SU-DHL-6 (cell line): Measurements from ENCODE around the gene CYYR1.

Experiments used
- H2AFZ ChIP-seq: fragments of 200-600 bp; sonication (generic); 2 replicates; pipeline ENCODE4 v1.6.1; 2014; ENCODE audit warnings: low read depth, mild to moderate bottlenecking, moderate library complexity, mixed read lengths, antibody characterized with exemption, low read length; ENCODE audit not compliant: severe bottlenecking
- H3F3A ChIP-seq: fragments of 200-600 bp; shearing (Covaris generic); 2 replicates; pipeline ENCODE4 v1.6.0; 2016; ENCODE audit warnings: antibody characterized with exemption, mild to moderate bottlenecking; ENCODE audit not compliant: insufficient read depth
- H3K27ac ChIP-seq: fragments of 200-600 bp; sonication (generic); 2 replicates; pipeline ENCODE4 v1.5.1; 2016; ENCODE audit warnings: low read depth, mild to moderate bottlenecking, low read length, moderate library complexity, mixed read lengths
- H3K27me3 ChIP-seq: fragments of 200-600 bp; sonication (generic), shearing (Covaris generic); 2 replicates; pipeline ENCODE4 v1.6.0; 2014; ENCODE audit warnings: mild to moderate bottlenecking, low read length
- H3K36me3 ChIP-seq: fragments of 200-600 bp; sonication (generic); 2 replicates; pipeline ENCODE4 v1.6.1; 2014; ENCODE audit warnings: mild to moderate bottlenecking, low read length, mixed read lengths
- H3K4me2 ChIP-seq: fragments of 300-600, 200-600 bp; shearing (Covaris generic), sonication (generic); 2 replicates; pipeline ENCODE4 v1.6.0; 2014; ENCODE audit warnings: low read length, low read depth, mild to moderate bottlenecking; ENCODE audit not compliant: poor library complexity, severe bottlenecking
- H3K4me3 ChIP-seq: fragments of 200-600 bp; sonication (generic); 2 replicates; pipeline ENCODE4 v1.5.1; 2014; ENCODE audit warnings: antibody characterized with exemption, low read length, mild to moderate bottlenecking, mixed read lengths; ENCODE audit not compliant: insufficient read depth, poor library complexity, severe bottlenecking
- H3K79me2 ChIP-seq: fragments of 200-600 bp; sonication (generic); 2 replicates; pipeline ENCODE4 v1.6.1; 2014; ENCODE audit warnings: mild to moderate bottlenecking, low read length, moderate library complexity; ENCODE audit not compliant: insufficient read depth
- H3K9ac ChIP-seq: fragments of 200-600 bp; sonication (generic); 2 replicates; pipeline ENCODE4 v1.7.0; 2014; ENCODE audit warnings: mild to moderate bottlenecking, low read length
- H3K9me2 ChIP-seq: fragments of 200-600 bp; sonication (generic); replicated peaks from 2 replicates; pipeline ENCODE4 v1.6.1; 2014; ENCODE audit warnings: low read length; ENCODE audit not compliant: insufficient read depth
- H3K9me3 ChIP-seq: fragments of 200-600 bp; sonication (generic); 2 replicates; pipeline ENCODE4 v1.6.1; 2014; ENCODE audit warnings: low read length, mixed read lengths; ENCODE audit not compliant: insufficient read depth
- H4K20me1 ChIP-seq: fragments of 200-600 bp; sonication (generic); 2 replicates; pipeline ENCODE4 v1.6.1; 2014; ENCODE audit warnings: low read depth, mild to moderate bottlenecking, antibody characterized with exemption, low read length, moderate library complexity, mixed read lengths
- CTCF ChIP-seq: fragments of 200-600 bp; sonication (generic); IDR thresholded peaks from one replicate; pipeline ENCODE4 v1.5.1; 2017; ENCODE audit warnings: antibody characterized with exemption, mild to moderate bottlenecking, low read length, moderate library complexity; ENCODE audit not compliant: insufficient read depth, poor library complexity, severe bottlenecking
- EZH2phosphoT487 ChIP-seq: fragments of 200-600 bp; sonication (generic), shearing (Covaris generic); conservative IDR thresholded peaks from 2 replicates; pipeline ENCODE4 v1.6.1; 2018; ENCODE audit warnings: mild to moderate bottlenecking, antibody characterized with exemption, low read length, moderate library complexity, mixed read lengths

CYYR1 gene

GRCh38 chr21:26490771-26491170 lies 82.3 kb downstream of the CYYR1 start:
- no peaks in the 10 kb centered on the region for H4K20me1 ChIP-seq
- no peak overlapping the region for H3K27ac ChIP-seq
- TF ChIP-seq CTCF (no peak), EZH2phosphoT487 (no peak)
- H2AFZ ChIP-seq, result no peak overlapping the region
- H3K9ac ChIP-seq, result no peak overlapping the region
- no peak overlapping the region for H3K4me3 ChIP-seq
- H3K4me2 ChIP-seq, result no peak overlapping the region
- no peaks in the 10 kb centered on the region for H3F3A ChIP-seq
- no peaks in the 10 kb centered on the region for H3K9me2 ChIP-seq
- H3K27me3 ChIP-seq, result no peaks in the 10 kb centered on the region
- H3K9me3 ChIP-seq, result no peaks in the 10 kb centered on the region
- H3K36me3 ChIP-seq, result no peaks in the 10 kb centered on the region
- H3K79me2 ChIP-seq, result no peaks in the 10 kb centered on the region

GRCh38 chr21:26489781-26490180 lies 83.3 kb downstream of the CYYR1 start:
- Histone ChIP-seq H3K9ac (no peak overlapping the region), H3K9me3 (no peaks in the 10 kb centered on the region), H3K36me3 (no peaks in the 10 kb centered on the region), H3K79me2 (no peaks in the 10 kb centered on the region), H4K20me1 (no peaks in the 10 kb centered on the region), H3K27me3 (no peaks in the 10 kb centered on the region), H3K9me2 (no peaks in the 10 kb centered on the region), H3K4me3 (no peak overlapping the region), H2AFZ (no peak overlapping the region), H3F3A (no peaks in the 10 kb centered on the region), H3K4me2 (no peak overlapping the region), H3K27ac (no peak overlapping the region)
- TF ChIP-seq EZH2phosphoT487, result no peak
- no peak for TF ChIP-seq CTCF

GRCh38 chr21:26487981-26488480 lies 85.1 kb downstream of the CYYR1 start:
- Histone ChIP-seq H3K9me2 (no peaks in the 10 kb centered on the region), H3K4me3 (no peak overlapping the region), H3K27ac (no peak overlapping the region), H3K4me2 (no peak overlapping the region), H3K36me3 (no peaks in the 10 kb centered on the region), H3K9me3 (no peaks in the 10 kb centered on the region), H3K79me2 (no peaks in the 10 kb centered on the region), H3K27me3 (no peaks in the 10 kb centered on the region), H2AFZ (no peak overlapping the region), H3K9ac (no peak overlapping the region), H3F3A (no peaks in the 10 kb centered on the region), H4K20me1 (no peaks in the 10 kb centered on the region)
- TF ChIP-seq EZH2phosphoT487 (no peak), CTCF (no peak)
